ENCODE results near the gene ETV1.

DNA sequence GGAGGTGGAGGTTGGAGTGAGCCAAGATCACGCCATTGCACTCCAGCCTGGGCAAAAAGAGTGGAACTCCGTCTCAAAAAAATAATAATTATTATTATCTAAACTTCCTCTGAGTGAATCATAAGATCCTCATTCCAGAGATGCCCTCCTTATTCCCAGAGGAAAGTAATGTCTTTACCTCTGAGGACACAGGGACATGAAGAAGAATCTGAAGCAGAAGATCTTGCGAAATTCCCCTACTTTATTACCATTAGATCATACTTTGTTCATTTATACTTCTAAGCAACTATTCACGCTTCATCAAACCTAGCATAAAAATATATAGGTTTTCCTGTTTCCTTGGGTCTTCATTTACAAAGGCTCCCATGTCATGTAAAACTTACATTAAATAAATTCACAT, 143.1 kb downstream of the ETV1 start:
- TF ChIP-seq SPI1 (IDR thresholded peaks at IDR 0.05; ENCODE audit: low read depth, low read length) (no peak), POLR2A (IDR thresholded peaks at IDR 0.05; ENCODE audit: low read depth, low read length) (no peak), TAF1 (IDR thresholded peaks at IDR 0.05; ENCODE audit: low read depth, low read length) (no peak)

Measured in GM12891 (cell line).